Caki2 (cell line): ENCODE measurements around the gene ABTB1. TPM values are rescaled to one million over a fixed set of nuclear protein-coding genes. Genes with fewer than 3 reads are reported as not detected.
A peak's percentile ranks its signal among the peaks of the same experiment; 100 is the strongest.

Experiments
- DNase-seq: peaks from one replicate; pipeline ENCODE4 v3.0.0-alpha.2; 2015; ENCODE audit warnings: low read depth
- in situ Hi-C: cut with HindIII; loops from 2 replicates; pipeline ENCODE4 v1.10.0; 2016; ENCODE audit warnings: low sequenced_read_pairs, low pct_unique_long_range_greater_than_20kb, mixed read lengths
- total RNA-seq: library from RNA; depleted of rRNA; stranded (reverse); fragments of >200 nt; shearing (Covaris generic); gene quantifications from 2 replicates; pipeline ENCODE4 v1.2.3, GENCODE V29; 2014; ENCODE audit warnings: low replicate concordance; rRNA removed

The ABTB1 gene
- 16.6 and 23.7 TPM in 2 replicates for total RNA-seq

- in situ Hi-C loops: no loop called here
These were observed at the start of gene ABTB1 for GRCh38 chr3:127672429-127673190. ABTB1 (plus strand) TSS chr3:127672952; CDS start chr3:127673026, 74 bp downstream.

GRCh38 chr3:127624063-127624462 lies 48.7 kb upstream of the ABTB1 start:
- in situ Hi-C loops: no loop called here
- no peak for DNase-seq

More at GRCh38 chr3:127672429-127673190, at the start of gene ABTB1:
- peak; percentile 45 for DNase-seq

- no peak for DNase-seq
- in situ Hi-C loops: no loop called here
These were observed 46.9 kb upstream of the ABTB1 start for GRCh38 chr3:127625821-127626220.

- in situ Hi-C loops: no loop called here
- no peak for DNase-seq
These were observed 44.3 kb upstream of the ABTB1 start for GRCh38 chr3:127628426-127628787.

- in situ Hi-C loops: no loop called here
- peak; percentile 47 for DNase-seq
These were observed 43.8 kb upstream of the ABTB1 start, which contains the start of gene PODXL2 for GRCh38 chr3:127628788-127629466. PODXL2 (plus strand) TSS chr3:127629185; CDS start chr3:127629220, 35 bp downstream.

GRCh38 chr3:127629467-127630403 lies 43.0 kb upstream of the ABTB1 start:
- no peak for DNase-seq

GRCh38 chr3:127630811-127631714 lies 41.7 kb upstream of the ABTB1 start:
- in situ Hi-C loops: no loop called here
- DNase-seq: no peak

More at GRCh38 chr3:127629467-127630403, 43.0 kb upstream of the ABTB1 start:
- in situ Hi-C loops: no loop called here

GRCh38 chr3:127632035-127632820 lies 40.5 kb upstream of the ABTB1 start:
- DNase-seq: no peak
- in situ Hi-C loops: no loop called here

- in situ Hi-C loops: no loop called here
- no peak for DNase-seq
These were observed 38.1 kb upstream of the ABTB1 start for GRCh38 chr3:127634653-127635052.

GRCh38 chr3:127637546-127637945 lies 35.2 kb upstream of the ABTB1 start:
- in situ Hi-C loops: no loop called here
- DNase-seq: no peak

GRCh38 chr3:127637971-127638370 lies 34.8 kb upstream of the ABTB1 start:
- in situ Hi-C loops: no loop called here
- no peak for DNase-seq

GRCh38 chr3:127639173-127640041 lies 33.3 kb upstream of the ABTB1 start:
- peak; percentile 48 for DNase-seq
- in situ Hi-C loops: no loop called here

- in situ Hi-C loops: no loop called here
- no peak for DNase-seq
These were observed 32.8 kb upstream of the ABTB1 start for GRCh38 chr3:127640042-127640355.

GRCh38 chr3:127644641-127645370 lies 27.9 kb upstream of the ABTB1 start:
- in situ Hi-C loops: no loop called here
- no peak for DNase-seq

- no peak for DNase-seq
- in situ Hi-C loops: no loop called here
These were observed 27.3 kb upstream of the ABTB1 start for GRCh38 chr3:127645371-127646015.
